Measurements from ENCODE around the gene CRACR2A. TPM values are rescaled to one million over a fixed set of nuclear protein-coding genes. Genes with fewer than 3 reads are reported as not detected.

The CRACR2A gene
- total RNA-seq, 2 experiments from 2014 or later, result 35.3 to 36.9 TPM

GRCh38 chr12:3770891-3771290 lies 18.0 kb upstream of the CRACR2A start:
- Mint-ChIP-seq H3K36me3 (peaks cover 5% of the 10 kb centered on the region), H3K9me3 (no peaks in the 10 kb centered on the region), H3K4me3 (no peak overlapping the region), H3K4me1 (peaks cover 5% of the 10 kb centered on the region), H3K27ac (no peak overlapping the region), H3K27me3 (peaks cover 2% of the 10 kb centered on the region)
- ATAC-seq (ENCODE audit: low read depth) (no peak), DNase-seq (no peak)
- POLR2A ChIA-PET, result no interaction called here

GRCh38 chr12:3768911-3769447 lies 16.1 kb upstream of the CRACR2A start:
- Mint-ChIP-seq H3K4me3 (no peak overlapping the region), H3K27ac (no peak overlapping the region), H3K4me1 (peaks cover 5% of the 10 kb centered on the region), H3K9me3 (no peaks in the 10 kb centered on the region), H3K27me3 (peaks cover 2% of the 10 kb centered on the region), H3K36me3 (peaks cover 5% of the 10 kb centered on the region)
- DNase-seq (no peak), ATAC-seq (ENCODE audit: low read depth) (no peak)
- POLR2A ChIA-PET, result no interaction called here

- H3K36me3 Mint-ChIP-seq, result peaks cover 14% of the 10 kb centered on the region
- H3K27me3 Mint-ChIP-seq, result no peaks in the 10 kb centered on the region
- ATAC-seq (ENCODE audit: low read depth) (no peak), DNase-seq (no peak)
- POLR2A ChIA-PET, result no interaction called here
- peaks cover 2% of the 10 kb centered on the region for H3K9me3 Mint-ChIP-seq
- no peak overlapping the region for H3K4me3 Mint-ChIP-seq
- no peak overlapping the region for H3K27ac Mint-ChIP-seq
- H3K4me1 Mint-ChIP-seq, result no peaks in the 10 kb centered on the region
Observed at GRCh38 chr12:3761116-3761735, 8.3 kb upstream of the CRACR2A start.

GRCh38 chr12:3759878-3760277 lies 7.0 kb upstream of the CRACR2A start:
- peaks cover 3% of the 10 kb centered on the region for H3K4me1 Mint-ChIP-seq
- ATAC-seq (ENCODE audit: low read depth) (no peak), DNase-seq (no peak)
- H3K9me3 Mint-ChIP-seq, result peaks cover 2% of the 10 kb centered on the region
- no peak overlapping the region for H3K4me3 Mint-ChIP-seq
- peaks cover 14% of the 10 kb centered on the region for H3K36me3 Mint-ChIP-seq
- H3K27ac Mint-ChIP-seq, result no peak overlapping the region
- H3K27me3 Mint-ChIP-seq, result no peaks in the 10 kb centered on the region
- POLR2A ChIA-PET, result no interaction called here

- Mint-ChIP-seq H3K27me3 (no peaks in the 10 kb centered on the region), H3K36me3 (peaks cover 18% of the 10 kb centered on the region), H3K4me1 (peaks cover 19% of the 10 kb centered on the region), H3K27ac (no peak overlapping the region), H3K9me3 (peaks cover 2% of the 10 kb centered on the region), H3K4me3 (no peak overlapping the region)
- POLR2A ChIA-PET, result no interaction called here
- no peak for DNase-seq
- no peak for ATAC-seq (ENCODE audit: low read depth)
Observed at GRCh38 chr12:3757261-3757660, 4.4 kb upstream of the CRACR2A start.

- H3K4me1 Mint-ChIP-seq, result peaks cover 33% of the 10 kb centered on the region
- DNase-seq (no peak), ATAC-seq (ENCODE audit: low read depth) (no peak)
- no peaks in the 10 kb centered on the region for H3K27me3 Mint-ChIP-seq
- peaks cover 2% of the 10 kb centered on the region for H3K9me3 Mint-ChIP-seq
- peaks cover 25% of the 10 kb centered on the region for H3K36me3 Mint-ChIP-seq
- H3K4me3 Mint-ChIP-seq, result no peak overlapping the region
- POLR2A ChIA-PET, result no interaction called here
- H3K27ac Mint-ChIP-seq, result no peak overlapping the region
Observed at GRCh38 chr12:3755898-3756297, 3.0 kb upstream of the CRACR2A start.

GRCh38 chr12:3753544-3754284 lies 805 bp upstream of the CRACR2A start:
- H3K4me3 Mint-ChIP-seq, result peak overlapping the region; percentile 99
- H3K36me3 Mint-ChIP-seq, result peaks cover 26% of the 10 kb centered on the region
- ATAC-seq (ENCODE audit: low read depth) (no peak), DNase-seq (peak; percentile 45)
- peaks cover 2% of the 10 kb centered on the region for H3K9me3 Mint-ChIP-seq
- peaks cover 43% of the 10 kb centered on the region for H3K4me1 Mint-ChIP-seq
- no peaks in the 10 kb centered on the region for H3K27me3 Mint-ChIP-seq
- H3K27ac Mint-ChIP-seq, result peak overlapping the region; percentile 100
- POLR2A ChIA-PET, result interaction anchor here (0.6 to 1.9 kb wide), 14 partner anchors 10 to 895 kb away, joined by 3 to 15 read pairs (median 4); partner anchors contain the start of genes AKAP3 and NDUFA9

GRCh38 chr12:3752096-3752709 lies 706 bp downstream of the CRACR2A start:
- peak; percentile 74 for DNase-seq
- Mint-ChIP-seq H3K27ac (peak overlapping the region; percentile 100), H3K4me1 (peaks cover 54% of the 10 kb centered on the region), H3K27me3 (no peaks in the 10 kb centered on the region), H3K4me3 (peak overlapping the region; percentile 99), H3K36me3 (peaks cover 30% of the 10 kb centered on the region), H3K9me3 (no peaks in the 10 kb centered on the region)
- POLR2A ChIA-PET, result interaction anchor here (0.6 to 1.9 kb wide), 9 partner anchors 10 to 897 kb away, joined by 3 to 15 read pairs (median 3); partner anchors contain the start of genes AKAP3 and NDUFA9
- peak; percentile 77 for ATAC-seq (ENCODE audit: low read depth)

- Mint-ChIP-seq H3K4me3 (peak overlapping the region; percentile 99), H3K4me1 (peaks cover 57% of the 10 kb centered on the region), H3K27ac (peak overlapping the region; percentile 100), H3K36me3 (peaks cover 31% of the 10 kb centered on the region), H3K27me3 (no peaks in the 10 kb centered on the region), H3K9me3 (peaks cover under 1% of the 10 kb centered on the region)
- DNase-seq, result no peak
- POLR2A ChIA-PET, result interaction anchor here (1.4 kb wide), 1 partner anchor 9 kb away, joined by 3 read pairs; no protein-coding TSS in a partner anchor
- no peak for ATAC-seq (ENCODE audit: low read depth)
Observed at GRCh38 chr12:3751151-3752095, 1.5 kb downstream of the CRACR2A start.

- ATAC-seq (ENCODE audit: low read depth) (no peak), DNase-seq (no peak)
- H3K36me3 Mint-ChIP-seq, result peaks cover 38% of the 10 kb centered on the region
- H3K4me3 Mint-ChIP-seq, result no peak overlapping the region
- POLR2A ChIA-PET, result interaction anchor here (1.4 kb wide), 1 partner anchor 8 kb away, joined by 3 read pairs; no protein-coding TSS in a partner anchor
- H3K9me3 Mint-ChIP-seq, result peaks cover 3% of the 10 kb centered on the region
- peak overlapping the region; percentile 100 for H3K27ac Mint-ChIP-seq
- peaks cover 60% of the 10 kb centered on the region for H3K4me1 Mint-ChIP-seq
- H3K27me3 Mint-ChIP-seq, result no peaks in the 10 kb centered on the region
Observed at GRCh38 chr12:3750616-3751015, 2.3 kb downstream of the CRACR2A start.

GRCh38 chr12:3748620-3749019 lies 4.3 kb downstream of the CRACR2A start:
- DNase-seq (no peak), ATAC-seq (ENCODE audit: low read depth) (no peak)
- H3K4me3 Mint-ChIP-seq, result no peak overlapping the region
- H3K36me3 Mint-ChIP-seq, result peaks cover 46% of the 10 kb centered on the region
- peaks cover 3% of the 10 kb centered on the region for H3K9me3 Mint-ChIP-seq
- no peak overlapping the region for H3K27ac Mint-ChIP-seq
- H3K4me1 Mint-ChIP-seq, result peaks cover 64% of the 10 kb centered on the region
- H3K27me3 Mint-ChIP-seq, result no peaks in the 10 kb centered on the region
- POLR2A ChIA-PET, result no interaction called here

GRCh38 chr12:3747976-3748619 lies 4.8 kb downstream of the CRACR2A start:
- Mint-ChIP-seq H3K4me1 (peaks cover 62% of the 10 kb centered on the region), H3K36me3 (peaks cover 44% of the 10 kb centered on the region), H3K9me3 (peaks cover 3% of the 10 kb centered on the region), H3K27me3 (no peaks in the 10 kb centered on the region), H3K27ac (no peak overlapping the region), H3K4me3 (no peak overlapping the region)
- POLR2A ChIA-PET, result no interaction called here
- ATAC-seq (ENCODE audit: low read depth) (no peak), DNase-seq (no peak)

All from activated naive CD8-positive, alpha-beta T cell treated with anti-CD3 and anti-CD28 coated beads, Interleukin-2, amount 10 ng/mL, durations not matched to agents 7 days and 5 days (primary cell).